ENCODE results near the gene MYRFL.
A peak's percentile ranks its signal among the peaks of the same experiment; 100 is the strongest.

MYRFL gene

DNA sequence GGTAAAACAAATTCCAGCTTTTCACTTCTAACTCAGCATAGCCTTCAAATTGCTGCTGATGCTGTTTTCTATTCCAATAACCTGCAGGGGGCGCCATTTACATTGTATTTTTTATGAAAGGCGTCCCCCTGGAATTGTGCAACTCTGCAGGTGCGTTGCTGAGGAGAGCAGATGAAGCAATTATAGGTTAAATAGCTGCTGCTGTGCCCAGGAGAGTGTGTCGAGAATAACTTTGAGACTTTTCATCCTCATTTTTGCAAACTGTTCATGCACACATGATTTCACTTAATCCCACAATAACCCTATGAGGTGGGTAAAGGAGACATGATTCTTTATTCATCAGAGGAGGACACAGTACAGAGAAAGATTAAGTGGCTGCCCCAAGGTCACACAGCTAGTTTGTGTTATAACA is 75.7 kb downstream of the MYRFL start:
- peak in 3 of 4 experiments; percentile 18 to 35 (median 23) for DNase-seq

DNA sequence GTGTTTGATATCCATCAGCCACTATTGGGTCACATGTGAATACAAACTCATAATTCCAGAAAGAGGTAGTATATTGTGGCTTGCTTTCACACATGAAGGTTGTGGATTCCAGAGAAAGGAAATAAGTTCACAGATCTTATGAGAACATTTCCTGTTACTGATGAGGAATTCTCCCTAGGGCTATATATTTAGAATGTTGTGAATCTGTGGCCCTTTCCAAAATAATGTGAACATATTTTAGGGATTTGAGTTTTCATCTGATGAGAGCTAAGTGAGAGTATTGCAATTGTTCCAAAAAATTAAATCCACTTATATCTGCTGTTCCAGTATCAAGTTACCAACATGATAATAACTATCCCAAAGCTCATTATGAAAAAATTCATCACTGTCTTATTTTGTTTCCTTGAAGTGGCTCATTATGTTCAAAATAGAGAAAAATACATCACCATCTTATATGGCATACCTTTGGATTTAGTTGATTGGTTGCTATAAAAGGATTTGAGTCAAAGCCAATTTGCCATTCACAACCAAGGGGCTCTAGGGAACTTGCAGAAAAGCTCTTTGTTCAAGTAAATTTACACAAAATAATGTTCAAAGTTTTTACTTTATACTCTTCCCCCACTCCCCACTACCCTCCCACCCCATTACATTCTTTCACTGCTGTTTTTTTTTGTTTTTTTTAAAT is 76.3 kb downstream of the MYRFL start:
- DNase-seq, result no peak

GRCh38 chr12:69903548-69903947 is 78.5 kb downstream of the MYRFL start:
- DNase-seq, result no peak

DNA sequence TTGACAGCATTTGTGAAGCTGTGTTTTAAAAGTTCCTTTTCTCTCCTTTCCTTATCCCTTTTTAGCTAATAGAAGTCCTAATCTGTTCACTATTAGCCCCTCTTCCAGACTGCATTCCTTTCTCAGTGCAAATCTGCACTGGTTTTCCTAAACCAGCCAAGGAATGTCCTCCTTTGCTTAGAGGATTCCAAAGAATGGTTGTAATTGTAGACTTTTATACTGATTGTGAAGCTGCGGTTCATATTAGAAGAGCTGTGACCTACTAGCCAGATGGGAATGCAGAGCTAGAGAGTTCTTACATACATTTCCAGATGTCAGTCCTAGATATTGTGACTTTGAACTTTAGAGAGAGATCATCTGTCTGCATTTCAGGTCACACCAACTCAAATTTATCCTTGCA is 79.8 kb downstream of the MYRFL start:
- no peak for DNase-seq

GRCh38 chr12:69905801-69906200 is 80.8 kb downstream of the MYRFL start:
- no peak for DNase-seq

DNA sequence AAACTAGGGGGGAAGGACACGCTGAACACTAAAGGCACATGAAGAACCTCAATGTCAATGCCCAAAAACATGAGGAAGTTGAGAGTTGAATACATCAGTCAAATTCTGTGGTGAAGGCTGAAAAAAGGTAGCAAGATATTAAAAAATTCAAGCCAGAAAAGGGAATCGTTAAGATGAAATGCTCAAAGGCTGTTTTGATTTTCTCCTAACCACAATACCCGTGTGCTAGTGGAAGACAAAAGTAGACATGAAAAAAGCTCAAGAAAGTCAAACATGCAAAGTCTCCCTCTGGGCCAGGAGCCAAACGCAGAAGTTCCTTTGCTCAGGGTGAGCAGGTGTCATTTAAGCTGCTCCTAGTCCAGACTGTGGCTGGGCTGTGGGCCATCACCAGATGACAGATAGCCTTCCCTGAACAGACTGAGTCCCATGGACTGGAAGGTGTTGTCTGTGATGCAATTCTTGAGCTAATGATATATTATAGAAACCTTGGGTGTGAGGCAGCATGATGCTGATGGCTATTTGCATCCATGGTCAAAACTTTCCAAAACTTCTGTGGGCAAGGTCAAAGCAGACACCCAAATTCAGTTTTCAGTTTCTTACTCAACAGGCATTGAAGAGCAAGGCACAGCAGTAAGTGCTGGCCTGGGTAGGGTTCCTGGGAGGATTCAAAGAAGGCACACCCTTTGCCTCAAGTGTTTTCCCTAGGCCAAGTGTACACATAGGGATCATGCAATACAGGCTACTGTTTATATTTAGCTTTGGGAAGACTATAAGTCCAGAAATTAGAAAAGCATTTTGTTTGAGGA is 81.6 kb downstream of the MYRFL start:
- no peak for DNase-seq

DNA sequence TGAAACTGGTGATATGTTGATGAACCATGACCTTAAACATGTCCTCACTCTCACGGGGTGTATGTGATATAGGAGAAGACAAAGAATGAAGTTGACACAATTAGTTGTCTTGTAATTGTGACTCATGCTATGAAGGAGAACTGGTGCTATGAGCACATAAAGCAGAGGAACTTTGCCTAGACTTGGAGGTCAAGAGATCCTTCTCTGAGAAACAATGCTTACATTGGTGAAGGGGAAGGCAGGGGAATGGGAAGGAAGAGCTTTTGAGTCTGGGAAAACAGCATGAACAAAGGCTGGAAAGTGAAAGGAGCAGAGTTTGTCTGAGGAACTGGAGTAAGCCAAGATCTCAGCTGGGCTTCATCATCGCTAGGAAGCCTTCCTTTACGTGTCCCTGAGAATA is 83.2 kb downstream of the MYRFL start:
- no peak for DNase-seq

DNA sequence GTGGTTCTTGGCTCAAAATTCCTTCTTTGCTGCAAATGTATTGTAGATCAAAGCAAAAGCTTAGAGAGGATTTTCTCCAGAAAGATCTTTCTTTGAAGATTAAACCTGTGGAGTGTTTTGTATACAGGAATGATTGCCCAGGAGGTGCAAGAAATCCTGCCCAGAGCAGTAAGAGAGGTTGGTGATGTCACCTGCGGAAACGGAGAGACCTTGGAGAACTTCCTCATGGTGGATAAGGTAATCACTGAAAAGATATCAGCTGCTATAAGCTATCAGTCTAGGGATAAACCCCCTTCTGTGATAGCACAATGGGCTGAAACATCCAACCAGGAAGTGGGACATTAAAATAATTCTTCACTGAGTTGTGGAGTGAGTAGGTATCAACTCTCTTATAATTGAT is 85.7 kb downstream of the MYRFL start:
- no peak for DNase-seq

GRCh38 chr12:69913526-69913925 is 88.5 kb downstream of the MYRFL start:
- DNase-seq, result no peak

DNA sequence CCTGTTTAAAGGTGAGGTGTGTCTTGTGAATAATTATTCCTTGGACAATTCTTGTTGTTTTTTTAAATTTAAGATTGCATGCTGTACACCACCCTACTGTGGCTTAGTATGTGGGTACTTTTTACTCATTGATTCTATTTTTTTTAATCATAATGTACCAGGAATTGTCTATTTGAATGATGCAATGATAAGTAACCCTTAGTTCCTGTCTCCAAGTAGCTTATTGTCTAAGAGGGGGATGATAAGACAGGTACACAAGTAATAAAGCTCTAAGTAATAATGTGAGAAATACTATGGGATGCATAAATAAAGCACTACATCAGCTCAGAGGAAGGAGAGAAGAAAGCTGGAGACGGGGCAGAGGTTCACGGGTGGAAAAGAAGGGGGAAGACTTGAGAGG is 90.9 kb downstream of the MYRFL start:
- DNase-seq, result no peak

DNA sequence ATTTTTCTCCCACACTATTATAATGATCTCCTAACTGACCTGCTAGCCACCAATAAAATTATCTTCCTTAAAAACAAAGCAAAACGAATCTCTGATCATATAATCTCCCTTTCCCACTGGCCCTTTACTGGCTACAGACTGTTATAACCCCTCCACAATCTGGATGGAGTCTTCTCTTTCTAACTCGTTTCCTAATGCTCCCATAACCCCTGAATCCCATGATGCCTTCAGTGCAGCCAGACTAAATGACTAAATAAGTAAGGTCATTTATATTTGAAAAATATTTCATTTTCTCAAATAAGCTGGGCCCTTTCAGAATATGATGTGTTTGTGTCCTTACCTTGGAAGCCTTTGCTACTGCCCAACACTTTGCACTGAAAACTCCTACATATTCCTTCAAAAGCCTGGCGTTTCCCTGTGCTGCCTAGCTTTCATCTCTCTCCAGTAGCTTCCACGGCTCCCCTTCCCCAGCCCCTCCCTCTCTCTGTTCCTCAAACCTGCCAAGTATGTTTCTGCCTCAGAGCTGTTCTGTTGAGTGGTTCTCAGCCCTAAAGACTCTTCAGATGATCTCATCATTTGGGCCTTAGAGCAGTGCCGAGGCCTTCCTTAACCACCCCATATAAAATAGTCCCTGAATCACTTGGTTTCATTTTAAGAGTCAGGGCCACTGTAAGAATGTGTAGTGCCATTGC is 91.7 kb downstream of the MYRFL start:
- no peak for DNase-seq

DNA sequence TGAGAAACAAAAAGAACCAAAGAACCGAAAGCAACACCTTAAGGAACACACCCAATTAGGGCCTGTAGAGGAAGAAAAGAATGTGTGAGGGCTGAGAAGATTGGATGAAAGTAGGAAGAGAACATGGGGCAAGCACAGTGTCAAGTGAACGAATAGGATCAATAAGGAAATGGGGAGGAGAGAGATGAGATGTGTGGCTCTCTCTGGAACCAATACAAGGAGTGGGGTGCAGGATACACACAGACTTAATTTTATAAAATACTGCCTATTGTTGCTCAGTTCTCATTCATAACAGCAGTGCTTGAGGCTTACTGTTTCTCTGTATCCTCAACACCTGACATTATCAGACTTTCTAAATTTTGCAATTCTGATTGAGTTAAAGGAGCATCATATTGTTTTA is 93.3 kb downstream of the MYRFL start:
- no peak for DNase-seq

GRCh38 chr12:69919495-69919894 is 94.5 kb downstream of the MYRFL start:
- no peak for DNase-seq

- DNase-seq, result no peak
Observed at GRCh38 chr12:69921831-69922230, 96.8 kb downstream of the MYRFL start.

- DNase-seq, result no peak
Observed at GRCh38 chr12:69922999-69923398, 98.0 kb downstream of the MYRFL start.

- DNase-seq, result no peak
Observed at GRCh38 chr12:69925291-69925690, 100.3 kb downstream of the MYRFL start.

DNA sequence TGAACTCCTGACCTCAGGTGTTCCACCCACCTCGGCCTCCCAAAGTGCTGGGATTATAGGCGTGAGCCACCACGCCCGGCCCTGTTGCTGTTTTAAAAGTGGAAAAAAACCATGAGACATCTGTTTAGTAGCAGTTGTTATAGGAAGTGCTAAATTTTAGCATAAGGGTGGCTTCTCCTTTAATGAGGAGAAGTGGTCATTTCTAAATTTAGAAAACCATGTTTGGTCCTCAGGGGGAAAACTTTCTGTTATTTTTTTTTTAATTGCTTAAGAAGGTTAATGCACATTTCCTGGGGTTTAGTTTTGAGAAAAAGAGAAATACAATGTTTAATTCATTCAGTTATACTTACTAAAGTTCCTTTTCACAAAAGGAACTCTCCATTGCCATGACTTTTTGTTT is 102.1 kb downstream of the MYRFL start:
- no peak for DNase-seq

GRCh38 chr12:69929125-69929524 is 104.1 kb downstream of the MYRFL start:
- no peak for DNase-seq

GRCh38 chr12:69929531-69929930 is 104.5 kb downstream of the MYRFL start:
- no peak for DNase-seq

DNA sequence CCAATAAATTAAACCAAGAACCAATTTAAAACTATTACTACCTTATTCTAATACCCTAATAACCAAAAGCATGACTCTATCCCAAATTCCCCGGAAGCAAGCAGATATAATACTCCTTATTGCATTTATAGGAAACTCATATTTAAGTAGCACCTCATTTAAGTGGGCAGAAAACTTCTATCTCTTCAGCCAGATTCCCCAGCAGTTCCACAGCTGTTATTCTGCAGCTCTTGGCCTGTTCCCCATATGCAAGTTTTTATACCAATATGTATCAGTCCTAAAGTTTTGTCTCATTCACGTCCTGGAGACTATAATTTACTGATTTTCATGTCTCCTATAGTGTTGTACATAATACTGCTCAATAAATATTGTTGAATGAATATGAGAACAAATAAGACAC is 106.5 kb downstream of the MYRFL start:
- DNase-seq, result no peak

DNA sequence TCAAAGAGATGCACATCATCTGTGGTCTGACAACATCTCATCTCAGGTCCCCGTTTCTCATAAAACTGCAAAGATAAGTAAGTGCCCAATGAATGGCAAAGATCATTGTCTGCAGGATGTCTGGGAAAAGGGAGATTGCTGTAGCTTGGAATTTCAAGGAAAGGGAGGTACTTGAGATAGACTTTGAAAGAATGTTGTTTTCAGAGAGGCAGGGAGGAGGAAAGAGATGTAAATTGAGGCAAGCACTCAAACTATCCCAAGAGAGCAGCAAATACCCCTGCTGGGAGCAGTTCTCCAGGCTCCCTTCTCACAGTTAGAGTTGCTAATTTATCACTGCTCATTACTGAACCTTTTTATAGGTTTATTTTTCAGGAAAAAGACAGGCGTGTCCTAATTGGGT is 107.1 kb downstream of the MYRFL start:
- DNase-seq, result no peak

GRCh38 chr12:69932676-69933552 is 107.9 kb downstream of the MYRFL start:
- DNase-seq, result no peak

DNA sequence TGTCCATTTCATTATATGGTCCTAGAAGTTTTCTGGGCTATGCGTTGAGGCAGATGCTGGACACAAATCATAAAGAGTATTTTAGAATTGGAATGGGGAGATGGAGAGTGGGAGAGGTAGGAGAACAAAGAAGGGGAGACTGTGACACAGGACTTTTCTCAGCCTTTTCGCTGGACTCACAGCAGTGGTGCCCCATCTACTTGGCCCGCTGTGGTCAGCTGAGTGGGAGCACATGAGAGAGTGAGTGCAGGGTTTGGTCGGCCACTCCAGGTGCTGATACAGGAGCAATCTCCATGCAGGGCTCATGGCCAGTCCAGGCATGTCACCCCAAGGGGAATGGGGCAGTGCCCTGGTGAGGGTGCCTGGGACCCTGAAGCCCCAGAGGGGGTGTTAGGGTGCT is 109.0 kb downstream of the MYRFL start:
- no peak for DNase-seq
